ENCODE results near the gene RPP30.

DNA sequence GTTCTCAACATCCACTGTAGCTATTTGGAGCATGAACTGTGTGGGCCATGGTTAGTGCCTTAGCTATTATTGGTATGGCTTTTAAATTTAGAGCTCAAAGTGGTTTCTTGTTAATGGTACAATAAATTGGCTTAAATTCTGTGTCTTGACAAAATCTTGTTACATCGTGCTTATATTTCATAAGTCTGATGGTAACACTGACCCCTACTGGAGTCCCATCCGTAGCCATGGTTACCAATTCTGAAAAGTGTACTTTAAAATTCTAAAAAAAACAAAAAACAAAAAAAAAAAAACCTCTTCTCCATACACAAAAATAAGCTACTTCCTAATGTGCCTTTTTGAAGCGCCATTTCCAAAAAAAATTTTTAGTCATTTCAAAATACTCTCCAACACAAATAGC lies 6.4 kb upstream of the RPP30 start:
- TF ChIP-seq, protein P1, sequence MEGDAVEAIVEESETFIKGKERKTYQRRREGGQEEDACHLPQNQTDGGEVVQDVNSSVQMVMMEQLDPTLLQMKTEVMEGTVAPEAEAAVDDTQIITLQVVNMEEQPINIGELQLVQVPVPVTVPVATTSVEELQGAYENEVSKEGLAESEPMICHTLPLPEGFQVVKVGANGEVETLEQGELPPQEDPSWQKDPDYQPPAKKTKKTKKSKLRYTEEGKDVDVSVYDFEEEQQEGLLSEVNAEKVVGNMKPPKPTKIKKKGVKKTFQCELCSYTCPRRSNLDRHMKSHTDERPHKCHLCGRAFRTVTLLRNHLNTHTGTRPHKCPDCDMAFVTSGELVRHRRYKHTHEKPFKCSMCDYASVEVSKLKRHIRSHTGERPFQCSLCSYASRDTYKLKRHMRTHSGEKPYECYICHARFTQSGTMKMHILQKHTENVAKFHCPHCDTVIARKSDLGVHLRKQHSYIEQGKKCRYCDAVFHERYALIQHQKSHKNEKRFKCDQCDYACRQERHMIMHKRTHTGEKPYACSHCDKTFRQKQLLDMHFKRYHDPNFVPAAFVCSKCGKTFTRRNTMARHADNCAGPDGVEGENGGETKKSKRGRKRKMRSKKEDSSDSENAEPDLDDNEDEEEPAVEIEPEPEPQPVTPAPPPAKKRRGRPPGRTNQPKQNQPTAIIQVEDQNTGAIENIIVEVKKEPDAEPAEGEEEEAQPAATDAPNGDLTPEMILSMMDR (conservative IDR thresholded peaks at IDR 0.05; ENCODE audit: low read depth, low read length): peak; percentile 57
- TF ChIP-seq EZH2 (IDR thresholded peaks at IDR 0.05; ENCODE audit: borderline replicate concordance, low read depth, low read length, poor library complexity, severe bottlenecking): no peak

Data from A673 (cell line).